RWPE1 (cell line): ENCODE data around the gene TATDN3.
"Not testable (repeated sequence)": the region's sequence is repeated elsewhere in the genome, so short reads cannot be mapped to it uniquely, and the experiment has no call there.

Experiments used
- CTCF ChIA-PET: fragments of 350-600 bp; sonication (Branson Sonifier 250); formaldehyde crosslinking; extraction: SDS; loops from one replicate; lab custom pipeline; 2021; lab: Yijun Ruan, JAX
- POLR2A ChIA-PET: fragments of 400-600 bp; formaldehyde crosslinking; extraction: SDS; loops from one replicate; lab custom pipeline; 2020; ENCODE audit warnings: antibody characterized with exemption; ENCODE audit not compliant: low non-redundant PET; lab: Yijun Ruan, JAX
- DNase-seq: peaks from one replicate; pipeline ENCODE4 v3.0.0; 2012; ENCODE audit warnings: low spot score
- H3K27ac ChIP-seq: fragments of 450-650 bp; 2 replicates; pipeline ENCODE4 v1.5.1; 2017
- TF ChIP-seq, protein P1 (sequence below): fragments of 450-650 bp; conservative IDR thresholded peaks from 2 replicates; pipeline ENCODE4 v1.5.1; 2017; ENCODE audit warnings: low read depth, mild to moderate bottlenecking

Gene TATDN3

DNA sequence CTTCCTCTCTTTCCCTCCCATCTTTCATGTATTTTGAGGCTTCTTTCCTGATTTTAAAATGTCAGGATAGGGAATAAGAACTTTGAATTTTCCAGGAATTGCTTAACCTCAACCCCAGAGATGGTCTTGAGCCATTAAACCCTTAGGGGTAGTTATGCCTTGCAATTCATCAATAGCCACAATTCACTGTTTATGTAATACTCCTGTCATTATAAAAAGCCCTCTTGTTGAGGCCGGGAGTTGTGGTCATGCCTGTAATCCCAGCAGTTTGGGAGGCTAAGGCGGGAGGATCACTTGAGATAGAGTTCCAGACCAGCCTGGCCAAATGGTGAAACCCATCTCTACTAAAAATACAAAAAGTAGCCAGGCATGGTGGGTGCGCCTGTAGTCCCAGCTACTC is 31.3 kb downstream of the TATDN3 start:
- TF ChIP-seq, protein P1, sequence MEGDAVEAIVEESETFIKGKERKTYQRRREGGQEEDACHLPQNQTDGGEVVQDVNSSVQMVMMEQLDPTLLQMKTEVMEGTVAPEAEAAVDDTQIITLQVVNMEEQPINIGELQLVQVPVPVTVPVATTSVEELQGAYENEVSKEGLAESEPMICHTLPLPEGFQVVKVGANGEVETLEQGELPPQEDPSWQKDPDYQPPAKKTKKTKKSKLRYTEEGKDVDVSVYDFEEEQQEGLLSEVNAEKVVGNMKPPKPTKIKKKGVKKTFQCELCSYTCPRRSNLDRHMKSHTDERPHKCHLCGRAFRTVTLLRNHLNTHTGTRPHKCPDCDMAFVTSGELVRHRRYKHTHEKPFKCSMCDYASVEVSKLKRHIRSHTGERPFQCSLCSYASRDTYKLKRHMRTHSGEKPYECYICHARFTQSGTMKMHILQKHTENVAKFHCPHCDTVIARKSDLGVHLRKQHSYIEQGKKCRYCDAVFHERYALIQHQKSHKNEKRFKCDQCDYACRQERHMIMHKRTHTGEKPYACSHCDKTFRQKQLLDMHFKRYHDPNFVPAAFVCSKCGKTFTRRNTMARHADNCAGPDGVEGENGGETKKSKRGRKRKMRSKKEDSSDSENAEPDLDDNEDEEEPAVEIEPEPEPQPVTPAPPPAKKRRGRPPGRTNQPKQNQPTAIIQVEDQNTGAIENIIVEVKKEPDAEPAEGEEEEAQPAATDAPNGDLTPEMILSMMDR: no peak
- POLR2A ChIA-PET: no interaction called here

DNA sequence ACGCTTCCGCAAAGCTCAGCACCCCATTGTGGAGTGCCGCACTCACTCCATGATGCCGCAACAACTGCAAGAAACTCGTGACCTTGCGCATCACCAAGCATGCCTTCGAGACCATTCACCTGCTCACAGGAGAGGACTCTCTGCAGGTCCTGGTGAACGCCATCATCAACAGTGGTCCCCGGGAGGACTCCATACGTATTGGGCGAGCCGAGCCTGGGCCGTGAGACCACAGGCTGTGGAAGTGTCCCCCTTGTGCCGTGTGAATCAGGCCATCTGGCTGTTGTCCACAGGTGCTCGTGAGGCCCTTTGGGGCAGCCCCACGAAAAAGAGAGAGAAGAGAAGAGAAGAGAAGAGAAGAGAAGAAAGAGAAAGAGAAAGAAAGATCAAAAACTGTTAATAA is 32.5 kb downstream of the TATDN3 start:
- TF ChIP-seq, protein P1: no peak
- CTCF ChIA-PET: no interaction called here
- no peak overlapping the region for H3K27ac ChIP-seq
- POLR2A ChIA-PET: no interaction called here
- DNase-seq: no peak

More for the DNA sequence above, 31.3 kb downstream of the TATDN3 start:
- no peak for DNase-seq
- CTCF ChIA-PET: no interaction called here
- no peak overlapping the region for H3K27ac ChIP-seq

DNA sequence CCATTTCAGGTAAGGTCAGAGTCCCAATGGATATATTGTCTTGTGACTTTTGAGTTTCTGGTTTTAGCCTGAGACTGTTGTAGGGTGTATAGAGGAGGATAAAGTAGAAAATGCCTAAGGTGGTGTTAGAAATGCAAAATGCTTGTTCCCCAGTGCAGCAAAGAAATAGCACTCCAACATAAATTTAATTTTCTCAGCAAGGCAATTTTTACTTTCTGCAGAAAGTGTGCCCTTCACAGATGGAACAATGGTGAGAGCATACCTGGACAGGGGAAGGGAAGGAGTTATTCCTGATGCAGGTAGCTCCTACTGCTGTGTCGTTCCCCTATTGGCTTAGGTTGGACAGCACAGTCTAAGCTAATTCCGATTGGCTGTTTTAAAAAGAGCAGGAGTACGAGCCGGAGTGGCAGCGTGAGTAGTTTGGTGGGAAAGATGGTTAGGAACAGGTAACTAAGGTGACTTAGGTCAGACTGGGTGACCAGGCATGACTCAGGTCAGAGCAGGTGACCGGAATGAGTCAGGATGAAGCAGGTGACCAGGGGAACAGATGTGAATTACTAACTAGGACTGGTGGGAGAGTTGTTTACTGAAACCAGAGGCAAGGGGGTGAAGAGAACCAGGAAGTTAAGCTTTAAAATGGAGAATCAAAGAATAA is 34.2 kb downstream of the TATDN3 start:
- POLR2A ChIA-PET: no interaction called here
- DNase-seq: no peak
- H3K27ac ChIP-seq: no peak overlapping the region
- CTCF ChIA-PET: no interaction called here
- TF ChIP-seq, protein P1: no peak

DNA sequence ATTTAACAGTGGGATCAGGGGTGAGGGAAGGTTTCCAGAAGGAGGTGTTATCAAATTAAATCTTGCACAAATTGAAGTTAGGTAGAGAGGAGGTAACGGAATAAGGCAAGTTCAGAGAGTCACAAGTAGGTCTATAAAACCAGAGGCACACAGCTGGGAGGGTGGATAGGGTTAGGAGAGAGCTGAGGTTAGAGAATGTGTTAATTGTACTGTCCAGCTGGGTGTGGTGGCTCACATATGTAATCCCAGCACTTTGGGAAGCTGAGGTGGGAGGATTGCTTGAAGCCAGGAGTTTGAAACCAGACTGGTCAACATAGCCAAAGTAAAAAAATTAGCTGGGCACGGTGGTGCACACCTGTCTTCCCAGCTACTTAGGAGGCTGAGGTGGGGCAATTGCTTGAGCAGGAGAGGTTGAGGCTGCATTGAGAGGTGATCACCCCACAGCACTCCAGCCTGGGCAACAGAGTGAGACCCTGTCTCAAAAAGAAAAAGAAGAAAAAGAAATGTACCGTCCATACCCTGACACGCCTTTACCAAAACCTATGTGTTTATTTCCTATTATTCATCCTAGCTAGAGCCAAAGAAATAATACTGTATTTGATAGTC is 35.6 kb downstream of the TATDN3 start:
- no peak for DNase-seq
- TF ChIP-seq, protein P1: no peak
- no peak overlapping the region for H3K27ac ChIP-seq
- POLR2A ChIA-PET: no interaction called here
- CTCF ChIA-PET: no interaction called here

DNA sequence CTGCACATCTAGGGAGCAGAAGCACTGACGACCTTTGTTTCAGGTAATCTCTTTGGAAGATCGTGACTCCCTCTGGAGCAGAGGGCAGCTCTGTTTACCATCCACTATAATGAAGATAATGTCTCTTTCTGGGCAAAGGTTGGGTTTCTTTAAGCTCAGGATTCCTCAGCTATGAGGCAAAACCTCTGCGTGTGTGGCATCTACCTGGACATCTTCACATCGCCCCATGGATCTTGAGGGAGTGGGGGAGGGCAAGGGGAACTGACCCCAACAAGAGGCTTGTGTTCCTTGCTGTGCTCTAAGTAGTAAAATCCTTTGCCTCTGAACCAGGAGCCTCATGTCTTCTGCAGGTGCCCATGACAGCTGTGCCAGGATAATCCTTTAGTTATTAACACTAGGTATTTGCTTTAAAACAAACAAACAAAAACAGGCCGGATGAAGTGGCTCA is 36.2 kb downstream of the TATDN3 start:
- no peak for DNase-seq
- POLR2A ChIA-PET: no interaction called here
- CTCF ChIA-PET: no interaction called here
- H3K27ac ChIP-seq: no peak overlapping the region
- TF ChIP-seq, protein P1: no peak

DNA sequence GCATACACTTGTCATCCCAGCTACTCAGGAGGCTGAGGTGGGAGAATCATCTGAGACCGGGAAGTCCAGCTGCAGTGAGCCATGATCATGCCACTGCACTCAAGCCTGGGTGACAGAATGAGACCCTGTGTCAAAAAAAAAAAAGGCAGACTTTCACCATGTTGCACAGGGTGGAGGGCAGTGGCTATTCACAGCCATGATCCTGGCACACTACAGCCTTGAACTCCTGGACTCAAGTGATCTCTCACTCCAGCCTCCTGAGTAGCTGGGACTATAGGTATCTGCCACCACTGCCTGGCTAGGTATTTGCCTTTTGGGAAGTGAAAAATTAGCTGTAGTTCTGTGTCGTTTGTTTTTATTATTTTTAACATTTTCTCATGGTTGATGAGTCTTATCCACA is 36.7 kb downstream of the TATDN3 start:
- POLR2A ChIA-PET: no interaction called here
- H3K27ac ChIP-seq: no peak overlapping the region
- TF ChIP-seq, protein P1: no peak
- DNase-seq: no peak
- CTCF ChIA-PET: interaction anchor here (0.6 to 0.7 kb wide), 2 partner anchors 9 to 39 kb away, joined by 3 to 4 read pairs; no protein-coding TSS in a partner anchor

DNA sequence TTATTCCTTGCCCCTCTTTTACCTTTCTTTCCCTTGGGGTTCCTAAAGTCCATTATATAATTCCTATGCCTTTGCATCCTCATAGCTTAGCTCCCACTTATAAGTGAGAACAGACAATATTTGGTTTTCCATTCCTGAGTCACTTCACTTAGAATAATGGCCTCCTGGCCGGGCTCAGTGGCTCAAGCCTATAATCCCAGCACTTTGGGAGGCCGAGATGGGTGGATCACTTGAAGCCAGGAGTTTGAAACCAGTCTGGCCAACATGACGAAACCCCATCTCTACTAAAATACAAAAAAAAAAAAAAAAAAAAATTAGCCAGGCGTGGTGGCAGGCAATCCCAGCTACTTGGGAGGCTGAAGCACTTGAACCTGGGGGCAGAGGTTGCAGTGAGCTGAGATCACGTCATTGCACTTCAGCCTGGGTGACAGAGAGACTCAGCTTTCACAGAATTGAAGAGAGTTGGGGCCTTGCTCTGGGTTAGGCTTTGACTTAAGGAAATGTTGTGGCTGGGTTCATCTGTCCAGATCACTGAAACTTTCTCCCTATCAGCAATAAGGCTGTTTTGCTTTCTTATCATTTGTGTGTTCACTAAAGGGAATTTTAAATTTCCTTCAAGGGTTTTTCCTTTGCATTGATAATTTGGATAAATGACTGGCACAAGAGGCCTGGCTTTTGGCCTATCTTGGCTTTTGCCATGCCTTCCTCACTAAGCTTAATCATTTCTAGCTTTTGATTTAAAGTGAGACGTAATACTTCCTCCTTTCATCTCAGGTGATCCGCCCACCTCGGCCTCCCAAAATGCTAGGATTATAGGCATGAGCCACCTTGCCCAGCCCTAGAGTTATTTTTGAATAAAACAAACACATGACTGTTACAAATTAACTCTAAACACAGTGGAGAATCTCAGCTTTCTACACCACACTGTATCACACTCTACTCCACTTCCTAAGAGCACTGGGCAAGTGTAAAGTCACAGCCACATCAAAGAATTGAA is 41.8 kb downstream of the TATDN3 start:
- H3K27ac ChIP-seq, POLR2A ChIA-PET, DNase-seq: not testable (repeated sequence)
- CTCF ChIA-PET: interaction anchor here (0.6 to 1.3 kb wide), 2 partner anchors 11 to 168 kb away, joined by 4 to 5 read pairs; no protein-coding TSS in a partner anchor
